ENCODE results near the gene S100A9.

DNA sequence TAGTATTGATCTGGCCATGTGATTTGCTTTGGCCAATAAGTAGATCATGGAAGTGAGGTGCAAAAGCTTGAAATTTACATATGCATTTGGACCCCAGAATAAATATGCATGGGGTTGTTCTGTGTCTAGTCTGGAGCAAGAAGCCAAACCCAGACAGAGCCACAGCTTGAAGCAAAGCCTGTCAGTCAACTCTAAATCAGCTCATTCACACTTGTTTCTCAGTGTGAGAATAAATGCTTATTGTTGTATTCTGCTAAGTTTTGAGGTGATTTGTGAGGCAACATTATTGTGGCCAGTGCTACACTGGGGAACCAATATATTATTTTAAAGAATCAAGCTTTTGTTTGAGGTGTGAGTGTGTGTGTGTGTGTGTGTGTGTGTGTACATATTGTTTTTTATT, 32.7 kb upstream of the S100A9 start:
- TF ChIP-seq POLR2AphosphoS5 (IDR thresholded peaks at IDR 0.05; ENCODE audit: low read depth, low read length) (no peak), POLR2A (IDR thresholded peaks at IDR 0.05; ENCODE audit: low read depth, low read length) (no peak), TAF1 (IDR thresholded peaks at IDR 0.05; ENCODE audit: borderline replicate concordance, low read depth, low read length) (no peak)
